Measurements from ENCODE around the gene CPNE5. TPM values are rescaled to one million over a fixed set of nuclear protein-coding genes. Genes with fewer than 3 reads are reported as not detected.

The CPNE5 gene
- total RNA-seq, 4 donors from 2014 or later = 0.19 to 1.3 (median 0.59) TPM

DNA sequence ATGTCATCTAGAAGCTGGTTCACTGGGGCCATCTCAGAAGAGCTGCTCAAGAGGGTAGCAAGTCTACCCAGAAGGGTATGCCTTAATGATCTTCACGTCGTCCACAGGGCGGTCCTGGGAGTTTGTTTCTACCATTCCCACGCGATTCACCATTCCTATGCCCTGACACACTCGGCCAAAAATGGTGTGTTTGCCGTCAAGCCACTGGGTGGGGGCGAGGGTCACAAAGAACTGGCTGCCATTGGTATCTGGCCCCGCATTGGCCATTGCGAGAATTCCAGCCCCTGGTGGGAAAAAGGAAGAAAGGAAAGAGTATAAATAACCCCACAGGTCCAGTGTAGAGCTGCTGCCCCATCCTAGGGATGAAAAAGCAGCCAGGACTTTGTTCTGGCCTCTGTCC is 16.5 kb upstream of the CPNE5 start:
- TF ChIP-seq, protein P1, sequence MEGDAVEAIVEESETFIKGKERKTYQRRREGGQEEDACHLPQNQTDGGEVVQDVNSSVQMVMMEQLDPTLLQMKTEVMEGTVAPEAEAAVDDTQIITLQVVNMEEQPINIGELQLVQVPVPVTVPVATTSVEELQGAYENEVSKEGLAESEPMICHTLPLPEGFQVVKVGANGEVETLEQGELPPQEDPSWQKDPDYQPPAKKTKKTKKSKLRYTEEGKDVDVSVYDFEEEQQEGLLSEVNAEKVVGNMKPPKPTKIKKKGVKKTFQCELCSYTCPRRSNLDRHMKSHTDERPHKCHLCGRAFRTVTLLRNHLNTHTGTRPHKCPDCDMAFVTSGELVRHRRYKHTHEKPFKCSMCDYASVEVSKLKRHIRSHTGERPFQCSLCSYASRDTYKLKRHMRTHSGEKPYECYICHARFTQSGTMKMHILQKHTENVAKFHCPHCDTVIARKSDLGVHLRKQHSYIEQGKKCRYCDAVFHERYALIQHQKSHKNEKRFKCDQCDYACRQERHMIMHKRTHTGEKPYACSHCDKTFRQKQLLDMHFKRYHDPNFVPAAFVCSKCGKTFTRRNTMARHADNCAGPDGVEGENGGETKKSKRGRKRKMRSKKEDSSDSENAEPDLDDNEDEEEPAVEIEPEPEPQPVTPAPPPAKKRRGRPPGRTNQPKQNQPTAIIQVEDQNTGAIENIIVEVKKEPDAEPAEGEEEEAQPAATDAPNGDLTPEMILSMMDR (IDR thresholded peaks at IDR 0.05; ENCODE audit: low read depth) = no peak

DNA sequence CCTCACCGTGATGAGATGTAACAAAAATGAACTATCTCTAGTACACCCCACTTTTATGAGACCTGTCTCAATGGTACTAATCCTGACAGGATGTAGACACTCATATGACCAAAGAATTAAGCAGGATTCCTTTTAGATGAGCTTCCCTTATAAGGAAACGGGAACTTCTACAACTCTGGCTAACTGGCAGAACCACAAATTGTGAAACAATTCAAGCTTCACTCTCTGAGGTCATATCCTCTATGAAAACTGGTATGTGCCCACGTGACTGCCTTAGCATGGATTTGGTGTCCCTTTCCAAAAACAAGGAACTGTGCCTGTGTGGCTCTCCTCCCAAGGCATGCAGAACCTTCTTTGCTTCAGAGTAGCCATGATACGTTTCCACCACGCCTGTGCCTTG is 14.1 kb upstream of the CPNE5 start:
- TF ChIP-seq, protein P1 (IDR thresholded peaks at IDR 0.05; ENCODE audit: low read depth) = no peak

DNA sequence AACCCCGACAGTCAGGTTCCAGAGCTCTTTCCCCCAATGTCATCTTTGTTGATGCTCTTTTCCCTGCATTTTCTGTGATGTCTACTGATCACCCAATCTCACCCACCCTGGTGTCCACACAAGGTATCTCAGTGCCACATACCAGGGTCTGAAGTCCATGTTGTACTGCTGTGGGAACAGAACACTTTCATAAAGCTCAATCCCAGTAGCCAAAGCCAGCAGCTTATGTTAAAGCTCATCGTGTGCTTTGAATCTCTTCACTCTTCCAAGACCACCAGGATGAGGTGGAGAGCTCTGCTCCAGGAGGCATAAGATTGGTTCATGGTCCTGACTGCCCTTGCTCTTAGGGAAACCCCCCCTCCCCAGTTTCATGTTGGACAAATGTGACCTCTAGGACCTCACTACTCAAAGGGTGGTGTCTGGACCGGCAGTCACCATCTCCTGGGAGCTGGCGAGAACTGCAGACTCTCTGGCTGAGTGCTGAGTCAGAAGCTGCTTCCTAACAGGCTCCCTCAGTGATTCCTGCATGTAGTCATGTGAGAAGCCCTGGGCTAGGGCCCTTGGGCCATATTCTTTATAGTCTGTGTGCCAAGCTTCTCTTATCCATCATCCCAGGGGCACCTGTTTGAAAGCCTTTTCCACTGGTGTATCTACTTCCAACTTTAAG is 13.4 kb upstream of the CPNE5 start:
- TF ChIP-seq, protein P1 (IDR thresholded peaks at IDR 0.05; ENCODE audit: low read depth) = no peak

DNA sequence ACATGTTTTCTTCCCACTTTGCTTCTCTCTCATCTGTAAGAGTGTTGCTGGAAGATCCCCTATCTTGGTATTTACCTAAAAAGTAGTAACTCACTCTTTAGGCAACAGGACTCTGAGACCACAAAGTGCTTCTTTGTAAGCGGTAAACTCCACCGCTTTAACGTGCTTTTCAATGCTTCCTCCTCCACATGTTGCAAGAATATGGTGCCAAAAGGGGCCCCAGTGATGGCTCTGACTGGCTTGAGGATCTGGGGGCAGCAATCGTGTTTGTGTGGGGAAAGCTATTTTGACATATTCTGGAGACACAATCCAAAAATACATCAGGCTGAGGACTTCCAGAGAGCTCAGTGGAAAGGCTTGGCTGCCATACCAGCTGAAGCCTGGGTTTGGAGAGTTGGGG is 12.4 kb upstream of the CPNE5 start:
- TF ChIP-seq, protein P1 (IDR thresholded peaks at IDR 0.05; ENCODE audit: low read depth) = no peak

DNA sequence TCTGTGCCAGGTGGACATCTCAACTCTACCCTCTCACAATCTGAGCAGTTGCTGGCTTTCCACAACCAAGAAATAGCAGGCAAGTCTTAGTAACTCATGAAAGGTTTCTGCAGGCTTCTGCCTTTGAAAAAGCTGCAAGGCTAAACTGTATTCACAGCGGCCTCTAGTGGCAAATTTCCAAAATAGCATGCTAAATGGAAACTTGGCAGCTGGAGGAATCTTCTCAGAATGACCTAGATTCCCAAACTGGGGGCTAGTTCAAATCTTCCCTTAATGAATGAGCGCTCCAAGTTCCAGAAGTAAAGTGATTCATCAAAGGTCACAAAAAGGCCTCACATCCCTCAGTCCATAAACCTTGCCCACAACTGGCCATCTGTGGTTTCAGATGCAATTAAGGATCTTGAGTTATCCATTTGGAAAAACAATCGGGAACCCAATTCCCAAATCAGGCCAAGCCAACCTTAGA is 11.9 kb upstream of the CPNE5 start:
- TF ChIP-seq, protein P1 (IDR thresholded peaks at IDR 0.05; ENCODE audit: low read depth) = no peak

DNA sequence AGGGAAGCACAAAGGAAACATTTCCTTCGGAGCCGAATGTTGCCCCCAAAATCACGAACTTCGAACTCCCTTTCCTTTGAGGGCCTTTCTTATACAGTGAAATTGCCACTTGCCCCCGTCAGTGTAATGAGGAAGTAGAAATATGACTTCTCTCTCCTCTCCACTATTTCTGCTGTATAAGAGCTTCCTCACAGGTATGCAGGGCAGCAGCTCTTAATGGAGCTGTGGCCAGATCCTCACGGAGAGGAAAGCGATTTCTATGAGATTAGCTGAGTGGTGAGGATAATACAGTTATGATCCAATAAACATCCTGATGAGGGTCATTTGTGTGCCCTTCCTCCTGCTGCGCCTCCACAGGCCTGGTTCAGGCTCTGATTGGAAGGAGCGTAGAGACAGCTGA is 10.8 kb upstream of the CPNE5 start:
- TF ChIP-seq, protein P1 (IDR thresholded peaks at IDR 0.05; ENCODE audit: low read depth) = no peak

DNA sequence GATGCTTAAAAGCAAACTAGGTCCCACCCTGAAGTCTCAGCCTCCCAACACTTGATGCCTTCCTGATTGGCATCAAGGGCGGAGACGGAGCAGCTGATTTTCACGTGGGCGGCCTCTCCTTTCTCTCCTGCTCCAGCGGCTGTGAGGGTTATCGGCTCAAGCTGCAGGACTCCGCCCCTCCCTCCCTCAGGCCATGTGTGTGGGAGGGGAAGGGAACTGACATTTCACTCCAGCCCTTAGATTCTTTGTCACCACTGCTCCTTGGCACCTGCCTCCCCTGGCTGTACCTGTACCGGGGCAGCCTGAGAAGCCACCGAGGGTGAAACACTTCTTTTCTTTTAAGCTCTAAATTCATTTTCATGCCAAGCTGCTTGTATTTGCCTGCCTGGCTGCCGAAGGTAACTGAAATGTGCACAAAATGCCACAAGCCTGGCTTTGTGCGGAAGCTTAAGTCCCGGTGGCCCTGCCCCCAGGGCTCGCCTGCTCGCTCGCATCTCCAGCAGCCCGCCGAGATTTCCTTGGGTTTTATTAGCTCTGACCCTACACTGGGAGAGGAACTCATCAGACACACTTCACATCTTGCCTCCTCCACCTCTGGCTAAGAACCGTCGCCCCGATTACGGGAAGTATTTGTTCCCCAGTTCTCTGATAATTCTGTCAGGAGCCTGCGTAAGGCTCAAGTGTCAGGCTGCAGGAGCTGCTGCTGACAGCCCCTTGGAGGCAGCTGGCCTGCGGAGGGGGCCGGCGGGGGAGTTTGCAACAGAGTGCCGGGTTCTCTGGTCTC is 9.6 kb upstream of the CPNE5 start:
- TF ChIP-seq, protein P1 (IDR thresholded peaks at IDR 0.05; ENCODE audit: low read depth) = no peak

Data from subcutaneous adipose tissue (tissue), 4 donors.